Cardiac fibroblast (primary cell): ENCODE results near the gene CFAP54.

Experiments used
- DNase-seq, 2 donors: peaks; one replicate each; pipeline versions ENCODE4 v3.0.0 to v3.0.0-alpha.2; 2010; ENCODE audit warnings: low read depth in 2 of 2
- H3K4me3 ChIP-seq, 2 donors: replicated peaks in 1 of 2; 1 replicate in 1 of 2; 2 replicates in 1 of 2; pipeline ENCODE4 v1.5.1; 2011; ENCODE audit warnings: low read depth in 2 of 2, low read length in 2 of 2, mild to moderate bottlenecking in 2 of 2, moderate library complexity in 1 of 2
- CTCF ChIP-seq: IDR thresholded peaks from one replicate; pipeline ENCODE4 v1.5.1; 2011; ENCODE audit warnings: low read depth, mild to moderate bottlenecking, low read length, inconsistent platforms

The CFAP54 gene

GRCh38 chr12:96766232-96766631, 276.9 kb downstream of the CFAP54 start:
- peak in 1 of 2 donors; percentile 11 for DNase-seq
- H3K4me3 ChIP-seq: no peak overlapping the region
- peak; percentile 20 for TF ChIP-seq CTCF

DNA sequence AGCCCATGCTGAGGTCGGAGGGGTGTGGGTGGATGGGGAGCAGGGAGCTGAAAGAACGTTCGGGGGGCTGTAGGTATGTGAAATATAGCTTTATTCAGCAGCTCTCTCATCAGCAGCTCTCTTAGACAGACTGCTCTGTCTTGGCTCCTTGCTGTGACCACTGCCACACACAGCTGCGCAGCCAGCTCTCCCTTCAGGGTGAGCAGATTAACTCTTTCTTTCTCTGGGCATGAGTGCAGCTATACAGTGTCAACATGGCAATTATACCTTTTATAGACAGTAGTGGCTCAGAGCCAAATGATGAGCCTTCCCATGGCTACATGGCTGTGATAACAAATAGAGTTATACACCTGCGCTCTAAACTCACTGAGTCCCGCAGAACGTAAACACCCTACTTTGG, 280.0 kb downstream of the CFAP54 start:
- DNase-seq: no peak
- TF ChIP-seq CTCF: no peak

GRCh38 chr12:96770219-96771102, 281.1 kb downstream of the CFAP54 start:
- DNase-seq: no peak
- no peak overlapping the region for H3K4me3 ChIP-seq
- TF ChIP-seq CTCF: no peak

More for the DNA sequence above, 280.0 kb downstream of the CFAP54 start:
- no peak overlapping the region for H3K4me3 ChIP-seq

- no peak for TF ChIP-seq CTCF
- H3K4me3 ChIP-seq: no peak overlapping the region
- DNase-seq: peak in 1 of 2 donors; percentile 9
Observed at GRCh38 chr12:96773031-96773430, 283.7 kb downstream of the CFAP54 start.

GRCh38 chr12:96774496-96775256, 285.3 kb downstream of the CFAP54 start:
- peak in 1 of 2 donors; percentile 72 for DNase-seq
- H3K4me3 ChIP-seq: no peak overlapping the region
- TF ChIP-seq CTCF: no peak

DNA sequence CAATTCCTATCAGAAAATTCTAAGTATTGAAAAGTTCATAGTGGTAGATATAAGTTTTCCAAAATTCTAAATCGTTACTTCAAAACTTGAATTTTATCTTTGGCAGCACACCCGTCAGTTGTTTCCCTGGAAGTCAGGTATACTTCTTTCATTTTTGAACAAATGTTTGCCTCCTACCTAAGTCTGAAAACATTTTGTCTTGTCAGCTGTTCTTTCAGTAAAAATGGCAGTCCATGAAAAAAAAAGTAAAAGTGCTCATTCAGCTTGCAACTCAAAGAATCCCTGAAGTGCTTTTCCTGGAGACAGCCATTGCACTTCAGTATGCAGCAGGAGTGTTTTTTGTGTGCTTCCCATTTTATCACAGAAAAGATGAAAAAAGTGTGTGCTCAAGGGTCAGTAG, 287.5 kb downstream of the CFAP54 start:
- TF ChIP-seq CTCF: no peak

More for the DNA sequence above, 287.5 kb downstream of the CFAP54 start:
- no peak for DNase-seq
- no peak overlapping the region for H3K4me3 ChIP-seq
